Endothelial cell (in vitro differentiated cells): ENCODE data around the gene NOXA1. TPM values are rescaled to one million over a fixed set of nuclear protein-coding genes. Genes with fewer than 3 reads are reported as not detected.

Experiments used
- DNase-seq: peaks from one replicate; pipeline ENCODE4 v3.0.0; 2021; ENCODE audit warnings: low spot score
- H3K27ac Mint-ChIP-seq: one replicate; pipeline ENCODE4 v1.8.0; 2021; ENCODE audit warnings: mixed read lengths, inconsistent platforms; ENCODE audit not compliant: unreplicated experiment
- H3K27me3 Mint-ChIP-seq: one replicate; pipeline ENCODE4 v1.8.0; 2021; ENCODE audit warnings: mild to moderate bottlenecking, moderate library complexity, mixed read lengths, inconsistent platforms; ENCODE audit not compliant: unreplicated experiment
- H3K36me3 Mint-ChIP-seq: one replicate; pipeline ENCODE4 v1.8.0; 2021; ENCODE audit warnings: mild to moderate bottlenecking, low read depth, mixed read lengths, inconsistent platforms; ENCODE audit not compliant: unreplicated experiment
- H3K4me1 Mint-ChIP-seq: one replicate; pipeline ENCODE4 v1.8.0; 2021; ENCODE audit warnings: mild to moderate bottlenecking, mixed read lengths, inconsistent platforms; ENCODE audit not compliant: unreplicated experiment
- H3K4me3 Mint-ChIP-seq: one replicate; pipeline ENCODE4 v1.8.0; 2021; ENCODE audit warnings: mild to moderate bottlenecking, mixed read lengths, inconsistent platforms; ENCODE audit not compliant: unreplicated experiment
- H3K9me3 Mint-ChIP-seq: one replicate; pipeline ENCODE4 v1.8.0; 2021; ENCODE audit warnings: mixed read lengths, inconsistent platforms; ENCODE audit not compliant: unreplicated experiment
- total RNA-seq: library from RNA; stranded (reverse); fragmentation: NEBNext Ultra II Directional; extraction: Animal tissue kit (Norgen Biotek cat#: 25700); gene quantifications from one replicate; pipeline ENCODE4 v1.2.1, GENCODE V29; 2021; ENCODE audit not compliant: unreplicated experiment
- TF ChIP-seq, protein P1 (sequence below): fragments of 200-600 bp; sonication (generic); IDR thresholded peaks from one replicate; pipeline ENCODE4 v1.5.0; 2021; ENCODE audit warnings: antibody characterized with exemption; ENCODE audit not compliant: unreplicated experiment

Gene NOXA1
- total RNA-seq, 1 donor from 2014 or later, result 0.36 TPM

DNA sequence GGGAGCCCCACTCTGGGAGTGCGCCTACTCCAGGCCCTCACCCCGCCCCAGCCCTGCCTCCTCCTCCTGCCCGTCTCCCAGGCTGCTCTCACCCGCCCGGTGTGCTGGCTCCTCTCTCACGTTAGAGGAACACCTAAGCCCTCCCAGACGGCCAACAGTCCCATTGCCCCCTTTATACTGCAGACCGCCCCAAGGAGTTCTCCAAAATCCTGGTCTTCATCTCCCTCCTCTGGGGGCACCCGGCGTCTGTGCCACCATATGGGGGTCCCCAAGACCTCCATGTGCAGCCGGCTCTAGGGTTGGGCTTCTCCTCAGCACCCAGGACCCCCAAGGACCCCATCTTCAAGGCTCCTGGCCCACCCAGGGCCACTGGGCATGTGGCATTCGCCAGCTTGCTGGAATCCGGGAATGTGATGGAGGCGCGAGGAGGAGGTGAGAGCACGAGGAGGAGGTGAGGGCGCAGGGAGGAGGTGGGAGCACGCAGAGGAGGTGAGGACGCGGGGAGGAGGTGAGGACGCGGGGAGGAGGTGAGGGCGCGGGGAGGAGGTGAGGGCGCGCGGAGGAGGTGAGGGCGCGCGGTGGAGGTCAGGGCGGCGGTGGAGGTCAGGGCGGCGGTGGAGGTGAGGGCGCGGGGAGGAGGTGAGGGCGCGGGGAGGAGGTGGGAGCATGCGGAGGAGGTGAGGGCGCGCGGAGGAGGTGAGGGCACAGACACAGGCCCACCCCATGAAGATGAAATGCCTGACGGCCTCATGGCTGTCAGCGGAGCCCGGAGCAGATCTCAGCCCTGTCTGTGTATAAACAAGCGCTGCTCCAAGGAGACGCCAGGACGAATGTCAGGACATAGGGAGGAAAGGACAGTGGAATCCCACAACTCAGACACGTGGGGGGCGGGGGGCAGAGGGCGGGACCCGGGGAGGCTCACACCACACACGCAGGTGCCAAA, 41.4 kb upstream of the NOXA1 start:
- Mint-ChIP-seq H3K27ac (no peak overlapping the region), H3K9me3 (no peaks in the 10 kb centered on the region), H3K36me3 (peaks cover 3% of the 10 kb centered on the region), H3K27me3 (peaks cover 12% of the 10 kb centered on the region), H3K4me3 (no peak overlapping the region), H3K4me1 (peaks cover 4% of the 10 kb centered on the region)
- TF ChIP-seq, protein P1, sequence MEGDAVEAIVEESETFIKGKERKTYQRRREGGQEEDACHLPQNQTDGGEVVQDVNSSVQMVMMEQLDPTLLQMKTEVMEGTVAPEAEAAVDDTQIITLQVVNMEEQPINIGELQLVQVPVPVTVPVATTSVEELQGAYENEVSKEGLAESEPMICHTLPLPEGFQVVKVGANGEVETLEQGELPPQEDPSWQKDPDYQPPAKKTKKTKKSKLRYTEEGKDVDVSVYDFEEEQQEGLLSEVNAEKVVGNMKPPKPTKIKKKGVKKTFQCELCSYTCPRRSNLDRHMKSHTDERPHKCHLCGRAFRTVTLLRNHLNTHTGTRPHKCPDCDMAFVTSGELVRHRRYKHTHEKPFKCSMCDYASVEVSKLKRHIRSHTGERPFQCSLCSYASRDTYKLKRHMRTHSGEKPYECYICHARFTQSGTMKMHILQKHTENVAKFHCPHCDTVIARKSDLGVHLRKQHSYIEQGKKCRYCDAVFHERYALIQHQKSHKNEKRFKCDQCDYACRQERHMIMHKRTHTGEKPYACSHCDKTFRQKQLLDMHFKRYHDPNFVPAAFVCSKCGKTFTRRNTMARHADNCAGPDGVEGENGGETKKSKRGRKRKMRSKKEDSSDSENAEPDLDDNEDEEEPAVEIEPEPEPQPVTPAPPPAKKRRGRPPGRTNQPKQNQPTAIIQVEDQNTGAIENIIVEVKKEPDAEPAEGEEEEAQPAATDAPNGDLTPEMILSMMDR, result no peak
- no peak for DNase-seq

DNA sequence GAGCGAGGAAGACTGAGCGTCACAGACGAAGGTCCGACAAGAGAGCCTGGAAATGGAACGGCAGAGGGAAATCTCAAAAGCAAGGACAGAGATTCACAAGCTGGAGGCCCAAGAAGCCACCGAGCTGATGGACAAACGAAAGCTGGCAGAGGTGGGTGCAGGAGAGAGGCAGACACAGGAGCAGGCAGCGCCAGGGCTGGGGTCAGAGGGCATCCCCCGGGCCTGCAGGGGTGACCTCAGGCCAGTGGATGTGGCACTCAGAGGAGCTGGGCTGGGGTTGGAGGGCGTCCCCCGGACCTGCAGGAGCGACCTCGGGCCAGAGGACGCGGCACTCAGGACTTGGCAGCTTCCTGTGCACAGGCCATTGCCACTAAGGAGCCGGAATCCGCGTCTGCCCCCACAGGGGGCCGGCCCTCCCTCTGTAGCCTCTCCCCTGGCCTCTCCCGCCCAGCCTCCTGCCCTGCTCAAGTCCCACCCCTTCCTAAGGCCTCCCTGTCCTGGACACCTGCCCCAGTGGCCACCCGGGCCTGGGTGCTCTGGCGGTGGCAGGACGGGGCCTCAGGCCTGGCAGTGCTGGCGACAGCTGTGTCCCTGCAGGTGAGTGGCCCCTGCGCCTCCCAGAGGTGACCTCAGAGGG, 40.6 kb upstream of the NOXA1 start:
- no peak overlapping the region for H3K4me3 Mint-ChIP-seq
- peaks cover 4% of the 10 kb centered on the region for H3K4me1 Mint-ChIP-seq
- no peak overlapping the region for H3K27ac Mint-ChIP-seq

DNA sequence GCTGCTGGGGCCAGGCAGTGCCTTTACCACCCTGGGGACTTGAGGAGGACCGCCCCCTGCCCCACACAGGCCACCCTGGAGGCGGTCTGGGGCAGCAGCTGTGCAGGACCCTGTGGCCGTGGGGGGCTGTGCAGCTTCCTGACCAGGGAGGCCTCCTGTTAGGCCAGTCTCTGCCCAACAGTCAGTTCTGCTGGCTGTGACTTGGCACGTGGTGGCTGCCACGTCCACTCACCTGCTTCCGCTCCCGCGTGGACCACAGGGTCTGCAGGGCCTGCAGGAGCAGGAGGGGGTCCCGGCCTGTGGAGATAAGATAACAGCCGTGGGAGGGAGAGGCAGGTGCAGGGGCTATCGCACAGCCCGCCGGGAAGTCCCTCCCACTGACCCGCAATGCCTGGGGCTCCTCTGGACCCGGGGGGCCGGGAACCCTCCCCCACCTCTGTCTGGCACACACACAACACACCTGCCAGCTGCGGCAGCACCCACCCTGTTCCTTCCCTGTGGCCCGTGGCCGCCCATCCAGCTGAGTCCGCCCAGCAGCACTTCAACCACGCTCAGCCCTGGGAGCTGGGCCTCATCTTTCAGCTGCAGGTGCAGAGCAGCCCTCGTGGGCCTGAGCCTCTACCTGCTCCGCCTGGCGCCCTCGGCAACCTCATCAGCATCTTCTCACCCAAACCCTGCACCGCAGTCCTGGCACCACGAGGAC, 40.0 kb upstream of the NOXA1 start:
- Mint-ChIP-seq H3K36me3 (peaks cover 3% of the 10 kb centered on the region), H3K4me3 (no peak overlapping the region), H3K4me1 (peaks cover 4% of the 10 kb centered on the region), H3K27me3 (peaks cover 12% of the 10 kb centered on the region), H3K27ac (no peak overlapping the region), H3K9me3 (no peaks in the 10 kb centered on the region)
- TF ChIP-seq, protein P1, result no peak
- no peak for DNase-seq

More for the DNA sequence above, 40.6 kb upstream of the NOXA1 start:
- peaks cover 12% of the 10 kb centered on the region for H3K27me3 Mint-ChIP-seq
- peaks cover 3% of the 10 kb centered on the region for H3K36me3 Mint-ChIP-seq
- DNase-seq, result no peak
- no peaks in the 10 kb centered on the region for H3K9me3 Mint-ChIP-seq
- TF ChIP-seq, protein P1, result no peak

DNA sequence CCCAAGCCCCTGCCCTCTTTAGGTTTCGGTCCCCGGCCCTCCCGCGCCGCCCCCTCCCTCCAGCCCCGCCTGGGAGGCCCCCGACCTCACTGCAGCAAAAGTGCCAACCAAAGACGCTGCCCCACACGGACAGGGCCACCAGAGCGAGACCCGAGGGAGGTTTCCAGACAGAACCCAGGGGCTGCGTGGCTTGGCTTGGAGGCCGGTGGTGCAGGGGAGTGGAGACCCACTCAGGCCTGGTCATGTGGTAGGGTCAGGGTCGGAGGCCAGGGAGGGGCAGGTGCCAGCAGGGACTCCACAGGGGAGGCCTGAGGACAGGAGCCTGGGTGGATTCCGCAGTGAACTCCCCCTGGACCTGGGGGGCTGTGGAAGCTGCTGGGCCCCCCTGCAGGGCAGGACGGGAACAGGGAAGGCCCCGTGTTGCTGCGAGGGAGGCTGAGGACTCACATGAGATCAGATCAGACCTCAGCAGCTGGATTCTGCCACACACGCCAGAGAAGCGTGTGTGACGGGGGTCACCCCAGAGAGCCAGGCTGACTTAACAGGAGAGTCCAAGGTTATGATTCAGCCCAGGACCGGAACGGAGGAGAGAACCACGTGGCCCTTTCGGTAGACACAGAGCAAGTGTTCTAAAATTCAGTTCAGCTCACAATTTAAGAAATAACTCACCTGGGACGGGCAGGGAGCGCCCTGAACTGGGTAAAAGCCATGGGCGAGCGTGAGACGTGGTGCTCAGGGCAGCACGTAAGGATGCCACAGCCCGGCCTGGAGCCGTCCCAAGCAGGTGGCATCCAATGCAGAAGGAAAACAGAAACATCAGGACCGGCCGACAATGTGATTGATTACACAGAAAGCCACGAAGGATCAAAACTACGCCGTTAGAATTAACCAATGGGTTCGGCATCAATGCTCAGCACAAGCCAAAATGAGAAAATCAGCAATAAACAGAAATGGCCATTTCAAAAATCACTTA, 39.1 kb upstream of the NOXA1 start:
- no peak for DNase-seq
- no peak overlapping the region for H3K27ac Mint-ChIP-seq
- no peaks in the 10 kb centered on the region for H3K9me3 Mint-ChIP-seq
- peak overlapping the region; percentile 38 for H3K4me3 Mint-ChIP-seq
- peaks cover 4% of the 10 kb centered on the region for H3K4me1 Mint-ChIP-seq
- peaks cover 6% of the 10 kb centered on the region for H3K27me3 Mint-ChIP-seq
- TF ChIP-seq, protein P1, result no peak
- peaks cover 3% of the 10 kb centered on the region for H3K36me3 Mint-ChIP-seq
